Panc1 (cell line): ENCODE results near the gene RAB40A. TPM values are rescaled to one million over a fixed set of nuclear protein-coding genes. Genes with fewer than 3 reads are reported as not detected.

ENCODE experiments used
- ATAC-seq: fragments of 200-7000 bp; cut with Tn5 transposase; 2 replicates; pipeline ENCODE4 v1.9.1; 2020; ENCODE audit warnings: mild to moderate bottlenecking, moderate library complexity
- BruUV-seq: library from RNA; stranded (reverse); fragments of 400-500 nt; replicated peaks from 2 replicates; lab custom pipeline; 2021; lab: Mats Ljungman, UMichigan
- CTCF ChIA-PET: fragments of 300-600 bp; sonication (Branson Sonifier 250); formaldehyde crosslinking; loops from one replicate; lab custom pipeline; 2022; ENCODE audit warnings: antibody characterized with exemption; lab: Charles Lee
- POLR2A ChIA-PET: fragments of 300-600 bp; sonication (Branson Sonifier 250); formaldehyde crosslinking; loops from one replicate; lab custom pipeline; 2022; ENCODE audit warnings: antibody characterized with exemption; lab: Charles Lee
- DNase-seq: peaks from one replicate; pipeline ENCODE4 v3.0.0-alpha.2; 2010; ENCODE audit warnings: low read depth, low spot score
- H3K27ac ChIP-seq: 2 replicates; pipeline ENCODE4 v1.5.1; 2011; ENCODE audit warnings: mild to moderate bottlenecking, low read length, inconsistent platforms
- H3K27me3 ChIP-seq: fragments of 200-500 bp; sonication (Bioruptor generic); 2 replicates; pipeline ENCODE4 v1.6.0; 2014; ENCODE audit warnings: low read length, inconsistent platforms; ENCODE audit not compliant: control insufficient read depth, insufficient read depth
- H3K36me3 ChIP-seq: fragments of 200-500 bp; sonication (Bioruptor generic); 2 replicates; pipeline ENCODE4 v1.5.1; 2014; ENCODE audit warnings: inconsistent platforms, mild to moderate bottlenecking, low read length, moderate library complexity; ENCODE audit not compliant: control insufficient read depth, insufficient read depth
- H3K4me1 ChIP-seq: 2 replicates; pipeline ENCODE4 v1.5.1; 2011; ENCODE audit warnings: inconsistent platforms, mild to moderate bottlenecking, low read length, moderate library complexity; ENCODE audit not compliant: control insufficient read depth, insufficient read depth
- H3K4me3 ChIP-seq, 2 experiments: 2 replicates each; pipeline ENCODE4 v1.5.1; 2011 to 2012; ENCODE audit warnings: low read depth in 2 of 2, low read length in 2 of 2, mild to moderate bottlenecking in 2 of 2, inconsistent platforms in 1 of 2, moderate library complexity in 1 of 2
- H3K9me3 ChIP-seq: fragments of 200-500 bp; sonication (Bioruptor generic); 2 replicates; pipeline ENCODE4 v1.5.1; 2014; ENCODE audit warnings: low read depth, mild to moderate bottlenecking, inconsistent platforms, low read length, moderate library complexity; ENCODE audit not compliant: control insufficient read depth, insufficient read depth
- CTCF ChIP-seq: fragments of 450-650 bp; IDR thresholded peaks from 2 replicates; pipeline ENCODE4 v1.5.1; 2017; ENCODE audit warnings: mild to moderate bottlenecking
- POLR2AphosphoS5 ChIP-seq: IDR thresholded peaks from 2 replicates; pipeline ENCODE4 v1.6.1; 2012; ENCODE audit warnings: mild to moderate bottlenecking, low read depth, low read length, moderate library complexity
- REST ChIP-seq, 2 experiments: IDR thresholded peaks; 2 replicates each; pipeline ENCODE4 v1.6.1; 2011 to 2012; ENCODE audit warnings: low read depth in 2 of 2, control low read depth in 1 of 2, low read length in 1 of 2, mild to moderate bottlenecking in 1 of 2, moderate library complexity in 1 of 2; ENCODE audit not compliant: insufficient read depth in 1 of 2
- SIN3A ChIP-seq: IDR thresholded peaks from 2 replicates; pipeline ENCODE4 v1.6.1; 2012; ENCODE audit warnings: low read depth, mild to moderate bottlenecking, low read length, moderate library complexity, borderline replicate concordance; ENCODE audit not compliant: insufficient read depth
- TCF7L2 ChIP-seq: IDR thresholded peaks from 2 replicates; pipeline ENCODE4 v1.6.1; 2011; ENCODE audit warnings: mild to moderate bottlenecking, low read depth, low read length, inconsistent platforms
- in situ Hi-C: cut with HindIII; loops from 2 replicates; pipeline ENCODE4 v1.10.0; 2016; ENCODE audit warnings: low sequenced_read_pairs, low pct_unique_long_range_greater_than_20kb
- intact Hi-C: fragments of 100-400 bp; cut with micrococcal nuclease; formaldehyde crosslinking; loops from one replicate; pipeline ENCODE4 v1.10.0; 2022; ENCODE audit not compliant: unreplicated experiment
- total RNA-seq: library from RNA; stranded (reverse); gene quantifications from one replicate; pipeline ENCODE4 v1.2.1, GENCODE V29; 2021; ENCODE audit not compliant: unreplicated experiment

The RAB40A gene
- total RNA-seq, 1 experiment from 2014 or later: 0.26 TPM

- no peak for TF ChIP-seq POLR2AphosphoS5
- TF ChIP-seq CTCF: no peak
- no peak for TF ChIP-seq SIN3A
- TF ChIP-seq REST (IDR thresholded peaks at IDR 0.05; ENCODE audit: insufficient read depth in 1 of 2, low read depth in 2 of 2, low read length in 1 of 2): no peak
- no peak for TF ChIP-seq TCF7L2
- CTCF ChIA-PET: no interaction called here
- POLR2A ChIA-PET: no interaction called here
- BruUV-seq: no TSS peak
- Histone ChIP-seq H3K27ac (no peak overlapping the region), H3K36me3 (no peaks in the 10 kb centered on the region), H3K27me3 (peaks cover 4% of the 10 kb centered on the region), H3K9me3 (no peaks in the 10 kb centered on the region), H3K4me1 (no peaks in the 10 kb centered on the region; the same call in 1 of the 2 replicates), H3K4me3 (no peak overlapping the region)
- intact Hi-C loops: no loop called here
- in situ Hi-C loops: no loop called here
- DNase-seq: no peak
- ATAC-seq: no peak
Observed at GRCh38 chrX:103517246-103517645, 2.0 kb downstream of the RAB40A start.

- in situ Hi-C loops (no loop called here), intact Hi-C loops (no loop called here)
- POLR2A ChIA-PET: interaction anchor here (0.6 kb wide), 1 partner anchor 19 kb away, joined by 3 read pairs; no protein-coding TSS in a partner anchor
- no TSS peak for BruUV-seq
- Histone ChIP-seq H3K4me3 (no peak overlapping the region), H3K36me3 (no peaks in the 10 kb centered on the region), H3K27ac (no peak overlapping the region), H3K27me3 (peaks cover 4% of the 10 kb centered on the region), H3K9me3 (no peaks in the 10 kb centered on the region), H3K4me1 (no peaks in the 10 kb centered on the region)
- no peak for DNase-seq
- TF ChIP-seq POLR2AphosphoS5: no peak
- no peak for TF ChIP-seq TCF7L2
- TF ChIP-seq REST (IDR thresholded peaks at IDR 0.05; ENCODE audit: insufficient read depth in 1 of 2, low read depth in 2 of 2, low read length in 1 of 2): no peak
- no peak for TF ChIP-seq CTCF
- no peak for TF ChIP-seq SIN3A
- ATAC-seq: no peak
- CTCF ChIA-PET: no interaction called here
Observed at GRCh38 chrX:103513476-103514108, 5.7 kb downstream of the RAB40A start.
